ENCODE data around the gene BBOF1. TPM values are rescaled to one million over a fixed set of nuclear protein-coding genes. Genes with fewer than 3 reads are reported as not detected.
A peak's percentile ranks its signal among the peaks of the same experiment; 100 is the strongest.

Gene BBOF1
- total and polyA plus RNA-seq, 5 donors from 2014 or later, result 0.59 to 2.4 (median 1.6) TPM

DNA sequence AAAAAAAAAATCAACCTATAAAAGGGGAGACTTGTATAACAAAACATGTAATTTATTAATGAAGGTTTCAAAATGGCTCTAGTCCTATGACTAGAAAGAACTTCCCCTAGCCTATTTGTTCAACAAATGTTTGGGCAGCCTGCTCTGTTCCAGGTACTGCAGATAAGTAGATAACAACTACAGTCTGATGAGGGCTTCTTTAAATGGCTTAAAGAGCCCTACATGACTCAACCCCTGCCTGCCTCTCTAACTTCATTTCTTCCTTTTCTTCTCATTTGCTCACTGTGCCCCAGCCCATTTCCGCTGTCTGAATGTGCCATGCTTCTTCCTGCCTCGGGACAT lies 43.6 kb downstream of the BBOF1 start:
- Mint-ChIP-seq H3K4me1 (peaks cover 0 to 10% (median 0%) of the 10 kb centered on the region in 4 donors), H3K36me3 (peaks cover 35% of the 10 kb centered on the region), H3K27me3 (no peaks in the 10 kb centered on the region), H3K27ac (no peak overlapping the region), H3K9me3 (no peaks in the 10 kb centered on the region), H3K4me3 (no peak overlapping the region)
- no peak overlapping the region for H3K4me3 ChIP-seq (ENCODE audit: low read depth, low read length)
- H3K4me1 ChIP-seq (ENCODE audit: control insufficient read depth, insufficient read depth, low read length, poor library complexity, severe bottlenecking), result no peaks in the 10 kb centered on the region
- no peaks in the 10 kb centered on the region for H3K9me3 ChIP-seq (ENCODE audit: control insufficient read depth in 2 of 2, low read length in 2 of 2)
- H3K36me3 ChIP-seq (ENCODE audit: control insufficient read depth, insufficient read depth, low read length), result peaks cover 40% of the 10 kb centered on the region
- no peak for DNase-seq
- no peak for ATAC-seq (ENCODE audit: low read depth in 2 of 2)
- no peak overlapping the region for H3K27ac ChIP-seq (ENCODE audit: insufficient read depth, low read length, poor library complexity, severe bottlenecking)
- no peaks in the 10 kb centered on the region for H3K27me3 ChIP-seq (ENCODE audit: control insufficient read depth, insufficient read depth, low read length)

DNA sequence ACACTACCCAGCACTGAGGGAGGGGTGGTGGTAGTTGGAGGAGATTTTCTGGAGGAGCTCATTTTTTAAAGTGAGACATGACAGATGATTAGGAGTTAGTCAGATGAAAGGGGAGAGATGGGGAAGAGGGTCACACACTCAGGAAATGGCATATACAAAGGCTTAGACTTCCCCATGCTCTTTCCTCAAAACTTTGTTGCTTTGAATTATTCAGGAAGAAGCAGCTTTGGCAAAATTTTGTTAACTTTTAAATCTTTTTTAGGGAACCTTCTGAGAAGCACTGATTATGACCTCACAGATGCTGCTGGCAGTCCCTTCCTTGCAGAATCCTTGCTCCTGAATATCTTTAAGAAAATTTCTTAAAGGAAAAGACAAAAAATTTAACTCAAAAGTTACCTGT lies 45.3 kb downstream of the BBOF1 start:
- H3K4me3 ChIP-seq (ENCODE audit: low read depth, low read length), result no peak overlapping the region
- H3K36me3 ChIP-seq (ENCODE audit: control insufficient read depth, insufficient read depth, low read length), result peaks cover 40% of the 10 kb centered on the region
- no peak for DNase-seq
- Mint-ChIP-seq H3K9me3 (no peaks in the 10 kb centered on the region), H3K27ac (no peak overlapping the region), H3K4me1 (peaks cover 0 to 10% (median 0%) of the 10 kb centered on the region in 4 donors), H3K4me3 (no peak overlapping the region), H3K27me3 (no peaks in the 10 kb centered on the region), H3K36me3 (peaks cover 41% of the 10 kb centered on the region)
- ATAC-seq (ENCODE audit: low read depth in 2 of 2), result no peak
- no peaks in the 10 kb centered on the region for H3K27me3 ChIP-seq (ENCODE audit: control insufficient read depth, insufficient read depth, low read length)
- no peaks in the 10 kb centered on the region for H3K9me3 ChIP-seq (ENCODE audit: control insufficient read depth in 2 of 2, low read length in 2 of 2)
- H3K4me1 ChIP-seq (ENCODE audit: control insufficient read depth, insufficient read depth, low read length, poor library complexity, severe bottlenecking), result no peaks in the 10 kb centered on the region
- no peak overlapping the region for H3K27ac ChIP-seq (ENCODE audit: insufficient read depth, low read length, poor library complexity, severe bottlenecking)

- peaks cover 36% of the 10 kb centered on the region for H3K36me3 ChIP-seq (ENCODE audit: control insufficient read depth, insufficient read depth, low read length)
- no peaks in the 10 kb centered on the region for H3K9me3 Mint-ChIP-seq
- H3K36me3 Mint-ChIP-seq, result peaks cover 41% of the 10 kb centered on the region
- peaks cover 0 to 7% (median 0%) of the 10 kb centered on the region in 4 donors for H3K4me1 Mint-ChIP-seq
- H3K4me3 ChIP-seq (ENCODE audit: low read depth, low read length), result no peak overlapping the region
- H3K27ac ChIP-seq (ENCODE audit: insufficient read depth, low read length, poor library complexity, severe bottlenecking), result no peak overlapping the region
- DNase-seq (no peak), ATAC-seq (ENCODE audit: low read depth in 2 of 2) (no peak)
- no peaks in the 10 kb centered on the region for H3K4me1 ChIP-seq (ENCODE audit: control insufficient read depth, insufficient read depth, low read length, poor library complexity, severe bottlenecking)
- no peak overlapping the region for H3K4me3 Mint-ChIP-seq
- no peaks in the 10 kb centered on the region for H3K9me3 ChIP-seq (ENCODE audit: control insufficient read depth in 2 of 2, low read length in 2 of 2)
- H3K27me3 ChIP-seq (ENCODE audit: control insufficient read depth, insufficient read depth, low read length), result no peaks in the 10 kb centered on the region
- no peak overlapping the region for H3K27ac Mint-ChIP-seq
- no peaks in the 10 kb centered on the region for H3K27me3 Mint-ChIP-seq
Observed at GRCh38 chr14:74064883-74065282, 45.7 kb downstream of the BBOF1 start.

DNA sequence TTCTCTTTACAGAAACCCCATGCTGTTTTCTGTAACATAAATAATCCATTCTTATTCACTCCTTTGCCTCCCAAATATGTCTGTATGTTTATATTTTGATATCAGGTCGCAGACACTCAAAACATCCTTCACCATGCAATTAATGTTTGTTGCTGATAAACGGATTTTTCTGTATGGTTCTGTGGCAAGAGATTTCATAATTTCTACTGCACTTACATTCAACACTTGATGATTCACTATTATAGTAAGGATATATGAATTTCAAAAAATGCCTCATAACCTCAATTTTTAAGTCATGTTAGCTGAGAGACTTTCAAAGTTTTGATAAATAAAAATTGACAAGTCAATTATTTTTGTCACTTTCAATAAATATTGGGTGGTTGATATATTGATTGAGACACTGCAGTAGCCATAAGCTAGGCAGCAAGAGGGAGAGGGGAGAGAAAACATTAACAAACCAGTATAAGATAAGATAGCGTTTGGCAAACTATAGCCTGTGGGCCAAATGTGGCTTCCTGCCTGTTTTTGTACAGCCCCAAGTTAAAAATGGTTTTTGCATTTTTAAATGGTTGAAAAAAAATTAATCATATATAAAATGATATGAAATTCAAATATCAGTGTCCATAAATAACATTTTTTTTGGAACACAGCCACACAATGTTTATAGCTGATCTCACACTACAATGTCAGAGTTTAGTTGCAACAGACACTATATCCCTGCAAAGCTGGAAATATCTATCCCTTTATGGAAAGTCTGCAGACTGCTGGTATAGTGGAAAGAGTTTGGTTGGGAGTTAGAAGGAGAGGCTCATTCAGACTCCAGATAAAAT lies 46.8 kb downstream of the BBOF1 start:
- Histone ChIP-seq H3K4me3 (ENCODE audit: low read depth, low read length) (no peak overlapping the region), H3K27me3 (ENCODE audit: control insufficient read depth, insufficient read depth, low read length) (no peaks in the 10 kb centered on the region), H3K27ac (ENCODE audit: insufficient read depth, low read length, poor library complexity, severe bottlenecking) (no peak overlapping the region), H3K4me1 (ENCODE audit: control insufficient read depth, insufficient read depth, low read length, poor library complexity, severe bottlenecking) (no peaks in the 10 kb centered on the region), H3K9me3 (ENCODE audit: control insufficient read depth in 2 of 2, low read length in 2 of 2) (no peaks in the 10 kb centered on the region), H3K36me3 (ENCODE audit: control insufficient read depth, insufficient read depth, low read length) (peaks cover 32% of the 10 kb centered on the region)
- Mint-ChIP-seq H3K36me3 (peaks cover 37% of the 10 kb centered on the region), H3K27ac (no peak overlapping the region), H3K4me3 (no peak overlapping the region), H3K27me3 (no peaks in the 10 kb centered on the region), H3K4me1 (no peaks in the 10 kb centered on the region), H3K9me3 (no peaks in the 10 kb centered on the region)
- DNase-seq, result no peak
- ATAC-seq (ENCODE audit: low read depth in 2 of 2), result no peak

GRCh38 chr14:74077401-74077800 lies 58.3 kb downstream of the BBOF1 start:
- no peak overlapping the region for H3K27ac ChIP-seq (ENCODE audit: insufficient read depth, low read length, poor library complexity, severe bottlenecking)
- Mint-ChIP-seq H3K4me1 (peaks cover 4 to 8% (median 6%) of the 10 kb centered on the region in 4 donors), H3K36me3 (peaks cover 5% of the 10 kb centered on the region), H3K27me3 (no peaks in the 10 kb centered on the region), H3K4me3 (no peak overlapping the region), H3K9me3 (no peaks in the 10 kb centered on the region), H3K27ac (no peak overlapping the region)
- peaks cover 5% of the 10 kb centered on the region for H3K36me3 ChIP-seq (ENCODE audit: control insufficient read depth, insufficient read depth, low read length)
- H3K4me1 ChIP-seq (ENCODE audit: control insufficient read depth, insufficient read depth, low read length, poor library complexity, severe bottlenecking), result no peaks in the 10 kb centered on the region
- no peak for DNase-seq
- no peaks in the 10 kb centered on the region for H3K27me3 ChIP-seq (ENCODE audit: control insufficient read depth, insufficient read depth, low read length)
- H3K9me3 ChIP-seq (ENCODE audit: control insufficient read depth in 2 of 2, low read length in 2 of 2), result no peaks in the 10 kb centered on the region
- H3K4me3 ChIP-seq (ENCODE audit: low read depth, low read length), result no peak overlapping the region
- ATAC-seq (ENCODE audit: low read depth in 2 of 2), result no peak

DNA sequence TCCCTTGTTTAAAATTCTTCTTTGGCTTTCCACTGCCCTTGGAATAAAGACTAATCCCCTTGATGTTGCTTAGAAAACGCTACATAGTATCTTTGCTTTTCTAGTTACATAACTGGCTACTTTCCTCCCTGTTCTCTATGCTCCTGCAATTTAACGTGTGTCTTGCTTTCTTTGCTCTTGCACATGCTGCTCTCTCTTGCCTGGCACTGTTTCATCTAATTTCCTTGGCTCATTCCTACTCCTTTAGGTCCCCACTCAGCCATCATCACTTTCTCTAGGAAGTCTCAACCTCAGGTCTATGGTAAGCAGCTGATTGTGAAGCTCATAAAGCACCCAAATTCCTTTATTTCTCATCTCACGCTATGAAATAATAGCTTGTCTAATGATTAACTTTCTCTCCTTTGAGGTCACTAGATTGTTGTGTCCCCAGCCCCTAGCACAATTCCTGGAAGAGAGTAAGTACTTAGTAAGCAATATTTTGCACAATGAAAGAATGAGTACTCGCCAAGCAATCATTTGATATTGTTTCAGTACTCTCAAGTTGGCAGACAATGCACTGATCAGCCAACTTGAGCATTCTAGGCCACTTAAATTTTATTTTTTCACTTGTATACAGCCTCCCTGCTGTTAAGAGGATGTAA lies 61.8 kb downstream of the BBOF1 start:
- Mint-ChIP-seq H3K36me3 (peaks cover 5% of the 10 kb centered on the region), H3K27ac (no peak overlapping the region), H3K4me1 (peaks cover 18 to 34% (median 22%) of the 10 kb centered on the region in 4 donors), H3K9me3 (no peaks in the 10 kb centered on the region), H3K4me3 (peak overlapping the region in 2 of 4 donors; percentile 51 to 64), H3K27me3 (no peaks in the 10 kb centered on the region)
- Histone ChIP-seq H3K4me3 (ENCODE audit: low read depth, low read length) (no peak overlapping the region), H3K27ac (ENCODE audit: insufficient read depth, low read length, poor library complexity, severe bottlenecking) (no peak overlapping the region), H3K4me1 (ENCODE audit: control insufficient read depth, insufficient read depth, low read length, poor library complexity, severe bottlenecking) (peaks cover 17% of the 10 kb centered on the region), H3K36me3 (ENCODE audit: control insufficient read depth, insufficient read depth, low read length) (no peaks in the 10 kb centered on the region), H3K27me3 (ENCODE audit: control insufficient read depth, insufficient read depth, low read length) (no peaks in the 10 kb centered on the region), H3K9me3 (ENCODE audit: control insufficient read depth in 2 of 2, low read length in 2 of 2) (no peaks in the 10 kb centered on the region)
- no peak for DNase-seq
- ATAC-seq (ENCODE audit: low read depth in 2 of 2), result no peak

- Mint-ChIP-seq H3K4me3 (peak overlapping the region in 3 of 4 donors; percentile 44 to 59 (median 51)), H3K4me1 (peaks cover 20 to 40% (median 24%) of the 10 kb centered on the region in 4 donors), H3K27me3 (no peaks in the 10 kb centered on the region), H3K36me3 (peaks cover 5% of the 10 kb centered on the region), H3K9me3 (no peaks in the 10 kb centered on the region), H3K27ac (no peak overlapping the region)
- Histone ChIP-seq H3K36me3 (ENCODE audit: control insufficient read depth, insufficient read depth, low read length) (no peaks in the 10 kb centered on the region), H3K27ac (ENCODE audit: insufficient read depth, low read length, poor library complexity, severe bottlenecking) (no peak overlapping the region), H3K27me3 (ENCODE audit: control insufficient read depth, insufficient read depth, low read length) (no peaks in the 10 kb centered on the region), H3K9me3 (ENCODE audit: control insufficient read depth in 2 of 2, low read length in 2 of 2) (no peaks in the 10 kb centered on the region), H3K4me3 (ENCODE audit: low read depth, low read length) (no peak overlapping the region), H3K4me1 (ENCODE audit: control insufficient read depth, insufficient read depth, low read length, poor library complexity, severe bottlenecking) (peaks cover 18% of the 10 kb centered on the region)
- ATAC-seq (ENCODE audit: low read depth in 2 of 2) (no peak), DNase-seq (no peak)
Observed at GRCh38 chr14:74081491-74081890, 62.3 kb downstream of the BBOF1 start.
